B cell (primary cell): Measurements from ENCODE around the gene DNAH11. TPM values are rescaled to one million over a fixed set of nuclear protein-coding genes. Genes with fewer than 3 reads are reported as not detected.

Experiments
- ATAC-seq: fragments of 200-7000 bp; cut with Tn5 transposase; one replicate; pipeline ENCODE4 v1.10.0; 2021; ENCODE audit warnings: low read depth, mild to moderate bottlenecking, moderate number of reproducible peaks, moderate library complexity
- CTCF ChIA-PET: fragments of 350-600 bp; sonication (Branson Sonifier 250); formaldehyde crosslinking; loops from one replicate; lab custom pipeline; 2021; ENCODE audit warnings: antibody characterized with exemption, inconsistent platforms; lab: Charles Lee
- POLR2A ChIA-PET: fragments of 350-600 bp; sonication (Branson Sonifier 250); formaldehyde crosslinking; loops from one replicate; lab custom pipeline; 2021; ENCODE audit warnings: antibody characterized with exemption; lab: Charles Lee
- DNase-seq: peaks from one replicate; pipeline ENCODE4 v3.0.0; 2013
- H2AFZ ChIP-seq: 2 replicates; pipeline ENCODE4 v1.6.1; 2012; ENCODE audit warnings: mild to moderate bottlenecking, low read depth, low read length; ENCODE audit not compliant: insufficient read depth, poor library complexity, severe bottlenecking
- H3K27ac ChIP-seq, 2 donors: 1 replicate in 1 of 2; 2 replicates in 1 of 2; pipeline ENCODE4 v1.5.1; 2012 to 2013; ENCODE audit warnings: low read length in 2 of 2, mild to moderate bottlenecking in 2 of 2, moderate library complexity in 1 of 2
- H3K27me3 ChIP-seq, 4 experiments: fragments of 200-600 bp in 1 of 4; sonication (generic) in 1 of 4; replicated peaks in 1 of 4; 1 replicate in 2 of 4; 2 replicates in 2 of 4; pipeline versions ENCODE4 v1.6.1 to v1.7.0; 2013 to 2016; ENCODE audit warnings: low read length in 3 of 4, mild to moderate bottlenecking in 2 of 4, mixed read lengths in 1 of 4, moderate library complexity in 1 of 4; ENCODE audit not compliant: insufficient read depth in 4 of 4, control insufficient read depth in 3 of 4; ENCODE audit errors: control extremely low read depth in 1 of 4
- H3K36me3 ChIP-seq, 2 experiments: replicated peaks in 1 of 2; 1 replicate in 1 of 2; 2 replicates in 1 of 2; pipeline versions ENCODE4 v1.6.1 to v1.7.1; 2013; ENCODE audit warnings: low read length in 1 of 2; ENCODE audit not compliant: insufficient read depth in 2 of 2, control insufficient read depth in 1 of 2; ENCODE audit errors: control extremely low read depth in 1 of 2, extremely low read depth in 1 of 2
- H3K4me1 ChIP-seq, 2 donors: fragments of 200-600 bp in 1 of 2; sonication (generic) in 1 of 2; 1 replicate in 1 of 2; 2 replicates in 1 of 2; pipeline versions ENCODE4 v1.5.1 to v1.6.1; 2013 to 2017; ENCODE audit warnings: low read length in 2 of 2; ENCODE audit not compliant: control insufficient read depth in 2 of 2, insufficient read depth in 2 of 2
- H3K4me2 ChIP-seq: replicated peaks from 2 replicates; pipeline ENCODE3; 2012; ENCODE audit warnings: mild to moderate bottlenecking, low read depth, low read length; ENCODE audit not compliant: poor library complexity, severe bottlenecking
- H3K4me3 ChIP-seq, 5 experiments: fragments of 200-600 bp in 1 of 5; sonication (generic) in 1 of 5; 1 replicate in 3 of 5; 2 replicates in 2 of 5; pipeline versions ENCODE4 v1.5.1 to v1.7.0; 2011 to 2016; ENCODE audit warnings: low read length in 4 of 5, mild to moderate bottlenecking in 4 of 5, low read depth in 2 of 5, control low read depth in 1 of 5, moderate library complexity in 1 of 5; ENCODE audit not compliant: insufficient read depth in 1 of 5; ENCODE audit errors: control extremely low read depth in 1 of 5, extremely low read depth in 1 of 5
- H3K79me2 ChIP-seq: fragments of 200-600 bp; sonication (generic); one replicate; pipeline ENCODE4 v1.6.0; 2016; ENCODE audit warnings: low read length; ENCODE audit not compliant: control insufficient read depth, insufficient read depth
- H3K9ac ChIP-seq: fragments of 200-600 bp; sonication (generic); 2 replicates; pipeline ENCODE4 v1.6.1; 2017; ENCODE audit warnings: mild to moderate bottlenecking, low read length, moderate library complexity
- H3K9me3 ChIP-seq, 3 donors: one replicate each; pipeline versions ENCODE4 v1.6.1 to v1.7.1; 2013; ENCODE audit warnings: low read length in 2 of 3; ENCODE audit not compliant: control insufficient read depth in 2 of 3, insufficient read depth in 1 of 3; ENCODE audit errors: control extremely low read depth in 1 of 3
- H4K20me1 ChIP-seq: 2 replicates; pipeline ENCODE4 v1.6.0; 2012; ENCODE audit warnings: mild to moderate bottlenecking, low read length; ENCODE audit not compliant: insufficient read depth, control insufficient read depth, poor library complexity, severe bottlenecking
- H3K27ac Mint-ChIP-seq: one replicate; pipeline ENCODE4 v1.8.0; 2021; ENCODE audit warnings: mixed read lengths
- H3K27me3 Mint-ChIP-seq: one replicate; pipeline ENCODE4 v1.8.0; 2021; ENCODE audit warnings: mixed read lengths
- H3K4me1 Mint-ChIP-seq: one replicate; pipeline ENCODE4 v1.8.0; 2021; ENCODE audit warnings: mixed read lengths
- H3K4me3 Mint-ChIP-seq: one replicate; pipeline ENCODE4 v1.8.0; 2021; ENCODE audit warnings: mixed read lengths
- H3K9me3 Mint-ChIP-seq: one replicate; pipeline ENCODE4 v1.8.0; 2022; ENCODE audit warnings: mixed read lengths; ENCODE audit not compliant: insufficient read depth
- EZH2 ChIP-seq: IDR thresholded peaks from 2 replicates; pipeline ENCODE4 v1.6.1; 2012; ENCODE audit warnings: borderline replicate concordance, low read depth, mild to moderate bottlenecking, moderate library complexity, low read length; ENCODE audit not compliant: insufficient read depth, poor library complexity, severe bottlenecking
- WGBS: methylation state at CpG from one replicate; pipeline ENCODE4 v1.1.5; 2013; ENCODE audit warnings: missing lambda C conversion rate; ENCODE audit not compliant: insufficient coverage; 5-methylcytosine and 5-hydroxymethylcytosine counted together
- intact Hi-C: fragments of 100-400 bp; cut with micrococcal nuclease; formaldehyde crosslinking; loops from one replicate; pipeline ENCODE4 v1.10.0; 2022
- polyA plus RNA-seq: library from polyadenylated mRNA; depleted of rRNA; stranded (reverse); fragments of >200 nt; gene quantifications from 2 replicates; pipeline ENCODE4 v1.2.3, GENCODE V29; 2012
- total RNA-seq, 2 donors: library from RNA; stranded (reverse); fragments of 120-200 nt in 1 of 2; gene quantifications; 1 replicate in 1 of 2; 2 replicates in 1 of 2; pipeline versions ENCODE4 v1.2.3 to v1.2.4, GENCODE V29; 2013 to 2022
- TF ChIP-seq, protein P1 (sequence below): fragments of 200-600 bp; IDR thresholded peaks from one replicate; pipeline ENCODE4 v1.8.0; 2022; ENCODE audit warnings: antibody characterized with exemption, mild to moderate bottlenecking

Gene DNAH11
- total and polyA plus RNA-seq, 2 donors (not counting 1 experiment from before 2014, with no cell fraction given): not detected

GRCh38 chr7:21641546-21641945 lies 98.7 kb downstream of the DNAH11 start:
- Histone ChIP-seq H3K27ac (no peak overlapping the region), H2AFZ (no peak overlapping the region), H3K9ac (no peak overlapping the region), H4K20me1 (no peaks in the 10 kb centered on the region), H3K4me2 (no peak overlapping the region), H3K36me3 (no peaks in the 10 kb centered on the region), H3K9me3 (no peaks in the 10 kb centered on the region), H3K4me1 (no peaks in the 10 kb centered on the region), H3K27me3 (peaks cover 0 to 9% (median 4%) of the 10 kb centered on the region in 4 experiments), H3K4me3 (no peak overlapping the region), H3K79me2 (no peaks in the 10 kb centered on the region)
- ATAC-seq (no peak), DNase-seq (no peak)
- peaks cover 28% of the 10 kb centered on the region for H3K27me3 Mint-ChIP-seq
- no peaks in the 10 kb centered on the region for H3K4me1 Mint-ChIP-seq
- H3K27ac Mint-ChIP-seq: no peak overlapping the region
- no peak for TF ChIP-seq EZH2
- TF ChIP-seq, protein P1, sequence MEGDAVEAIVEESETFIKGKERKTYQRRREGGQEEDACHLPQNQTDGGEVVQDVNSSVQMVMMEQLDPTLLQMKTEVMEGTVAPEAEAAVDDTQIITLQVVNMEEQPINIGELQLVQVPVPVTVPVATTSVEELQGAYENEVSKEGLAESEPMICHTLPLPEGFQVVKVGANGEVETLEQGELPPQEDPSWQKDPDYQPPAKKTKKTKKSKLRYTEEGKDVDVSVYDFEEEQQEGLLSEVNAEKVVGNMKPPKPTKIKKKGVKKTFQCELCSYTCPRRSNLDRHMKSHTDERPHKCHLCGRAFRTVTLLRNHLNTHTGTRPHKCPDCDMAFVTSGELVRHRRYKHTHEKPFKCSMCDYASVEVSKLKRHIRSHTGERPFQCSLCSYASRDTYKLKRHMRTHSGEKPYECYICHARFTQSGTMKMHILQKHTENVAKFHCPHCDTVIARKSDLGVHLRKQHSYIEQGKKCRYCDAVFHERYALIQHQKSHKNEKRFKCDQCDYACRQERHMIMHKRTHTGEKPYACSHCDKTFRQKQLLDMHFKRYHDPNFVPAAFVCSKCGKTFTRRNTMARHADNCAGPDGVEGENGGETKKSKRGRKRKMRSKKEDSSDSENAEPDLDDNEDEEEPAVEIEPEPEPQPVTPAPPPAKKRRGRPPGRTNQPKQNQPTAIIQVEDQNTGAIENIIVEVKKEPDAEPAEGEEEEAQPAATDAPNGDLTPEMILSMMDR: no peak
- intact Hi-C loops: no loop called here
- ChIA-PET POLR2A (no interaction called here), CTCF (no interaction called here)
- WGBS: no CpG with 5 or more reads among the region's 4 CpGs
- no peaks in the 10 kb centered on the region for H3K9me3 Mint-ChIP-seq
- H3K4me3 Mint-ChIP-seq: no peak overlapping the region

GRCh38 chr7:21642422-21642821 lies 99.6 kb downstream of the DNAH11 start:
- Histone ChIP-seq H3K4me1 (no peaks in the 10 kb centered on the region), H3K36me3 (no peaks in the 10 kb centered on the region), H3K9me3 (no peaks in the 10 kb centered on the region), H3K79me2 (no peaks in the 10 kb centered on the region), H3K9ac (no peak overlapping the region), H3K27me3 (peaks cover 0 to 9% (median 4%) of the 10 kb centered on the region in 4 experiments), H4K20me1 (no peaks in the 10 kb centered on the region), H2AFZ (no peak overlapping the region), H3K4me2 (no peak overlapping the region), H3K27ac (no peak overlapping the region), H3K4me3 (no peak overlapping the region)
- no peaks in the 10 kb centered on the region for H3K4me1 Mint-ChIP-seq
- no peak overlapping the region for H3K4me3 Mint-ChIP-seq
- H3K27ac Mint-ChIP-seq: no peak overlapping the region
- intact Hi-C loops: no loop called here
- WGBS: 100% methylated on average over 1 of the region's 4 CpGs
- no peak for DNase-seq
- ChIA-PET POLR2A (no interaction called here), CTCF (no interaction called here)
- H3K9me3 Mint-ChIP-seq: no peaks in the 10 kb centered on the region
- ATAC-seq: no peak
- peaks cover 28% of the 10 kb centered on the region for H3K27me3 Mint-ChIP-seq
- TF ChIP-seq, protein P1: no peak
- no peak for TF ChIP-seq EZH2
